Brain microvascular endothelial cell (primary cell): Measurements from ENCODE around the gene F3.

Experiments
- DNase-seq: peaks from one replicate; pipeline ENCODE4 v3.0.0-alpha.2; 2020
- H3K27ac ChIP-seq: fragments of 250-450 bp; sonication (Bioruptor Pico); 2 replicates; pipeline ENCODE4 v1.5.1; 2020; ENCODE audit warnings: mild to moderate bottlenecking, moderate library complexity
- H3K27me3 ChIP-seq: fragments of 250-450 bp; sonication (Bioruptor Pico); replicated peaks from 2 replicates; pipeline ENCODE4 v1.5.1; 2020; ENCODE audit warnings: mild to moderate bottlenecking
- H3K36me3 ChIP-seq: fragments of 250-450 bp; sonication (Bioruptor Pico); replicated peaks from 2 replicates; pipeline ENCODE4 v1.5.1; 2020; ENCODE audit warnings: mild to moderate bottlenecking
- H3K4me3 ChIP-seq: 2 replicates; pipeline ENCODE4 v1.5.1; 2011; ENCODE audit warnings: low read depth, mild to moderate bottlenecking, control low read depth, low read length, moderate library complexity
- CTCF ChIP-seq: IDR thresholded peaks from 2 replicates; pipeline ENCODE4 v1.5.1; 2011; ENCODE audit warnings: low read depth, mild to moderate bottlenecking, moderate library complexity, low read length, control low read depth, inconsistent platforms; ENCODE audit errors: missing control alignments
- in situ Hi-C: cut with HindIII; loops from 2 replicates; pipeline ENCODE4 v1.10.0; 2017; ENCODE audit warnings: low sequenced_read_pairs, low pct_ligation_motif_present

The F3 gene

DNA sequence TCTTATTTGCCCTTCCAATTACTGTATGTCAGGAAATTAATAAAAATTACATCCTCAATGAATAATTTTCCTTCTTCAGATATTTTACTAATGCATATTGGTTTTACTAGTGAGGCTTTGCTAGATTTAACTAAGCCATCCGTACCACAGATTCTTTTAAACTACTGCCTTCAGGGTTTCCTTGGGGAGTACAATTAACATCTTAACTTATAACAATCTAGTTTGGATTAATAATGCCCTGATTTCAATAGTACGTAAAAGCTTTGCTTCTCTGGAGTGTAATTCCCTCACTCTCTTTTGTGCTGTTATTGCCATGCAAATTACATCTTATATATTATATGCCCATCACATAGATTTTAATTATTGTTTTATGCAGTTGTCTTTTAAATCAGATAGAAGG is 24.3 kb upstream of the F3 start:
- TF ChIP-seq CTCF = no peak

GRCh38 chr1:94562519-94563260 is 21.1 kb upstream of the F3 start:
- in situ Hi-C loops = no loop called here
- TF ChIP-seq CTCF = no peak
- DNase-seq = no peak
- Histone ChIP-seq H3K36me3 (no peaks in the 10 kb centered on the region), H3K4me3 (no peak overlapping the region), H3K27me3 (no peaks in the 10 kb centered on the region), H3K27ac (no peak overlapping the region)

More for the DNA sequence above, 24.3 kb upstream of the F3 start:
- no peak overlapping the region for H3K27ac ChIP-seq
- no peak overlapping the region for H3K4me3 ChIP-seq
- in situ Hi-C loops = no loop called here
- H3K36me3 ChIP-seq = no peaks in the 10 kb centered on the region
- DNase-seq = no peak
- H3K27me3 ChIP-seq = no peaks in the 10 kb centered on the region

DNA sequence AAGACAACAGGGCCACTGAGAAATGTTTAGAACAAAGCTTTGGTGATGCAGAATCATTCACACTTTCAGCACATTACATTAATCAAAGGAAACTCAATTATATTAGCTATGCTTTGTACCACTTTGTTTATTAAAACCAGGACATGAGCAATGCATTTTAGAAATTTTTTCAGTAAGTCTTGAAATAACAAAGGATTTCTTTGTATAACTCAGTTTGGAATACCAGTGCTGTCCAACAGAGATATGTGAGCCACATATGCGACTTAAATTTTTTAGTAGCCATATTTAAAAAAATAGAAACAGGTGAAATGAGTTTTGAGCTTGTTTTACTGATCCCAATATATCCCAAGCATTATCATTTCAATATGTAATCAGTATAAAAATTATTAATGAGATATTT is 18.8 kb upstream of the F3 start:
- no peaks in the 10 kb centered on the region for H3K36me3 ChIP-seq
- no peak overlapping the region for H3K4me3 ChIP-seq
- no peak overlapping the region for H3K27ac ChIP-seq
- DNase-seq = no peak
- in situ Hi-C loops = no loop called here
- no peaks in the 10 kb centered on the region for H3K27me3 ChIP-seq
- no peak for TF ChIP-seq CTCF

DNA sequence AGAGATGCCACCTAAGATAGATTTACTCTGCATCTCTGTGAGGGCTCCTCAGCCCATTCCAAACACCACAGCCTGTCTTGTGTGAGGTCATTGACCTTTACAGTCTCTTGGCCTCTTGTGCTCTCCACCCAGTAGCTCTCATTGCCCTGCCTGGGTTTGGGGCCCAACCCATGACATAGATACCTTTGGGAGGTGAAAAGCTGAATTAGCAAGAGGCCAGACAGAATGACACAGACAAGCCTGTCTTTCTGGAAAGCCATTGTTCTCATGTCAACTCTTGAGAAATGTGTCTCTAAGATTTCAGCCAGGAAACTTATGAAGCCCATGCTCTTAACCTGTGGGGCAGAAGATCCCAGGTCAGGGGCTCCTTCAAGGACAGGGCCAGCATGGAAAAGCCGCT is 18.4 kb upstream of the F3 start:
- no peak for DNase-seq
- TF ChIP-seq CTCF = no peak
- H3K36me3 ChIP-seq = no peaks in the 10 kb centered on the region
- H3K27me3 ChIP-seq = no peaks in the 10 kb centered on the region
- no peak overlapping the region for H3K4me3 ChIP-seq
- in situ Hi-C loops = no loop called here
- no peak overlapping the region for H3K27ac ChIP-seq

GRCh38 chr1:94555091-94555490 is 13.5 kb upstream of the F3 start:
- H3K36me3 ChIP-seq = no peaks in the 10 kb centered on the region
- DNase-seq = no peak
- no peak overlapping the region for H3K4me3 ChIP-seq
- no peaks in the 10 kb centered on the region for H3K27me3 ChIP-seq
- in situ Hi-C loops = no loop called here
- no peak overlapping the region for H3K27ac ChIP-seq
- TF ChIP-seq CTCF = no peak

- TF ChIP-seq CTCF = no peak
- no peaks in the 10 kb centered on the region for H3K36me3 ChIP-seq
- DNase-seq = no peak
- in situ Hi-C loops = no loop called here
- no peak overlapping the region for H3K27ac ChIP-seq
- H3K4me3 ChIP-seq = no peak overlapping the region
- H3K27me3 ChIP-seq = no peaks in the 10 kb centered on the region
These were observed 13.0 kb upstream of the F3 start for GRCh38 chr1:94554580-94554979.
